ENCODE measurements around the gene NNMT. TPM values are rescaled to one million over a fixed set of nuclear protein-coding genes. Genes with fewer than 3 reads are reported as not detected.

NNMT gene
- total RNA-seq, 1 donor from 2014 or later, result 0.82 TPM

DNA sequence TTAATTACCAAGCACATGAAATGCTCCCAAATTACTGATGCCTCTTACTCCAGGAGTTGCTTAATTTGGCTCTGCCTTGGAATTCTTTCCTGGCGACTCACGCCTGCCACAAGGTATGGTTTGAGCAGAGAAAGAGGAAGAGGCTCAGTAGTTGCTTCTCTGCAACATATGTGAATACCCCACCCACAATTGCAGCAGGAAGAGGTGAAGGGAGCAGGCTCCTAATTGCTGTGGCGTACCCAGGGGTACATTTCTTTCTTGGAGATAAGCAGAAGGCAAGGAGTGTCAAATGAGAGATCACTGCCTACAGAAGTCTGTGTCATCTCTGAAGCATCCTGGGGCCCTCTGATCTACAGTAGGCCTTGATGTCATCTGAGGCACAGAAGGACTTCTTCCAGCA is 10.6 kb upstream of the NNMT start:
- TF ChIP-seq, protein P1, sequence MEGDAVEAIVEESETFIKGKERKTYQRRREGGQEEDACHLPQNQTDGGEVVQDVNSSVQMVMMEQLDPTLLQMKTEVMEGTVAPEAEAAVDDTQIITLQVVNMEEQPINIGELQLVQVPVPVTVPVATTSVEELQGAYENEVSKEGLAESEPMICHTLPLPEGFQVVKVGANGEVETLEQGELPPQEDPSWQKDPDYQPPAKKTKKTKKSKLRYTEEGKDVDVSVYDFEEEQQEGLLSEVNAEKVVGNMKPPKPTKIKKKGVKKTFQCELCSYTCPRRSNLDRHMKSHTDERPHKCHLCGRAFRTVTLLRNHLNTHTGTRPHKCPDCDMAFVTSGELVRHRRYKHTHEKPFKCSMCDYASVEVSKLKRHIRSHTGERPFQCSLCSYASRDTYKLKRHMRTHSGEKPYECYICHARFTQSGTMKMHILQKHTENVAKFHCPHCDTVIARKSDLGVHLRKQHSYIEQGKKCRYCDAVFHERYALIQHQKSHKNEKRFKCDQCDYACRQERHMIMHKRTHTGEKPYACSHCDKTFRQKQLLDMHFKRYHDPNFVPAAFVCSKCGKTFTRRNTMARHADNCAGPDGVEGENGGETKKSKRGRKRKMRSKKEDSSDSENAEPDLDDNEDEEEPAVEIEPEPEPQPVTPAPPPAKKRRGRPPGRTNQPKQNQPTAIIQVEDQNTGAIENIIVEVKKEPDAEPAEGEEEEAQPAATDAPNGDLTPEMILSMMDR (conservative IDR thresholded peaks at IDR 0.05), result no peak
- no peaks in the 10 kb centered on the region for H3K9me3 Mint-ChIP-seq
- no peak overlapping the region for H3K4me3 Mint-ChIP-seq
- H3K36me3 Mint-ChIP-seq (ENCODE audit: low read depth), result no peaks in the 10 kb centered on the region
- no peak for DNase-seq (ENCODE audit: low read depth, low spot score)
- H3K4me1 Mint-ChIP-seq, result peaks cover 5% of the 10 kb centered on the region
- H3K27me3 Mint-ChIP-seq (ENCODE audit: low read depth), result no peaks in the 10 kb centered on the region
- H3K27ac Mint-ChIP-seq (ENCODE audit: unreplicated experiment), result no peak overlapping the region

DNA sequence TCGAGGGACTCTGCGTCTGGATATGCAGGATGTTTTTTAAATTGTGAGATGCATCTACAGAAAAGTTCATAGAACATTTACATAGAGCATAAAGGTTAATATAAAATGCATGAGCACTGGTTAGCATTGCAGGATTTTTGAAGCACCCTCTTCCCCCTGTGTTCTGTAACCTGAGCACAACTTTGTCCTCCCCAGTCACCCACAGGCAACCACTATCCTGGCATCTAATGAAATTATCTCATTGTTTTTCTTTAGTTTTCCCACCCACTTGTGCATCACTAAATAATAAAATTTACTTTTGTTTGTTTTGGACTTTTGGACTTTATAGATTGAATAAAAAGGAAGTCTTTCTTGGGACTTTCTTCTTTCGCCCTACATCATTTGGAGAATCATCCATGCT is 10.0 kb upstream of the NNMT start:
- H3K27ac Mint-ChIP-seq (ENCODE audit: unreplicated experiment), result no peak overlapping the region
- H3K27me3 Mint-ChIP-seq (ENCODE audit: low read depth), result no peaks in the 10 kb centered on the region
- DNase-seq (ENCODE audit: low read depth, low spot score), result no peak
- no peaks in the 10 kb centered on the region for H3K36me3 Mint-ChIP-seq (ENCODE audit: low read depth)
- peaks cover 2% of the 10 kb centered on the region for H3K4me1 Mint-ChIP-seq
- TF ChIP-seq, protein P1 (conservative IDR thresholded peaks at IDR 0.05), result no peak
- no peaks in the 10 kb centered on the region for H3K9me3 Mint-ChIP-seq
- H3K4me3 Mint-ChIP-seq, result no peak overlapping the region

DNA sequence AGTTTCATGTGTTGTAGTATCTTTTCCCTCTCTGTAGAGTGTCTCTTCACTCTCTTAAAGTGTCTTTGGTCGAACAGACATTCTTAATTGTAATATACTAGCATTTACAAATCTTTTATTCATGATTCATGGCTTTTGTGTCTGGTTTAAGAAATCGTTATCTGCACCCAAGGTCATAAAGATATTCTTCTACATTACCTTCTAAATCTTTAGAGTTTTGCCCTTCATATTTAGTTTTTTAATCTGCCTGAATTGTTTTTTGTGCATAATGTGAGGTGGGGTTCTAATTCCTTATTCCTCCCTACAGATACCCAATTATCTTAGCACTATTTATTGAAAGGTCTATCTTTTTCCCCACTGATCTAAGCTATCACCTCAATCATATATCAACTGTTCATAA is 9.0 kb upstream of the NNMT start:
- no peaks in the 10 kb centered on the region for H3K27me3 Mint-ChIP-seq (ENCODE audit: low read depth)
- TF ChIP-seq, protein P1 (conservative IDR thresholded peaks at IDR 0.05), result no peak
- no peak overlapping the region for H3K4me3 Mint-ChIP-seq
- DNase-seq (ENCODE audit: low read depth, low spot score), result no peak
- H3K36me3 Mint-ChIP-seq (ENCODE audit: low read depth), result no peaks in the 10 kb centered on the region
- no peaks in the 10 kb centered on the region for H3K4me1 Mint-ChIP-seq
- no peak overlapping the region for H3K27ac Mint-ChIP-seq (ENCODE audit: unreplicated experiment)
- H3K9me3 Mint-ChIP-seq, result no peaks in the 10 kb centered on the region

DNA sequence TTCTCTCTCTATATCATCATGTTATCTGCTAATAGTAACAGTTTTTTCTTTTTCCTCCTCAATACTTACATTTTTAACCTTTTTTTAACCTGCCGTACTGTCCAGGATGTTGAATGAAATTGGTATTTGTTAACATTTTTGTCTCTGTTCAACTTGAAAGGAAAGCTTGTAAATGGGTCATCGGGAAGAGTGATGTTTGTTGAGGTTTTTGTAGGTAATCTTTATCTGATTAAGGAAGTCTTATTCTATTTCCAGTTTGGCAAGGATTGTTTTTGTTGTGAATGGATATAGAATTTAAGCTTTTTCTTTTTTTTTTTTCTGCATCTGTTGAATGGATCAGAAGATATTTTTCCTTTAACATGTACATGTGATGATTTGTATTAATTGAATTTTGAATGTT is 8.1 kb upstream of the NNMT start:
- H3K4me1 Mint-ChIP-seq, result no peaks in the 10 kb centered on the region
- no peaks in the 10 kb centered on the region for H3K27me3 Mint-ChIP-seq (ENCODE audit: low read depth)
- TF ChIP-seq, protein P1 (conservative IDR thresholded peaks at IDR 0.05), result no peak
- H3K9me3 Mint-ChIP-seq, result no peaks in the 10 kb centered on the region
- DNase-seq (ENCODE audit: low read depth, low spot score), result no peak
- no peak overlapping the region for H3K4me3 Mint-ChIP-seq
- no peak overlapping the region for H3K27ac Mint-ChIP-seq (ENCODE audit: unreplicated experiment)
- H3K36me3 Mint-ChIP-seq (ENCODE audit: low read depth), result no peaks in the 10 kb centered on the region

DNA sequence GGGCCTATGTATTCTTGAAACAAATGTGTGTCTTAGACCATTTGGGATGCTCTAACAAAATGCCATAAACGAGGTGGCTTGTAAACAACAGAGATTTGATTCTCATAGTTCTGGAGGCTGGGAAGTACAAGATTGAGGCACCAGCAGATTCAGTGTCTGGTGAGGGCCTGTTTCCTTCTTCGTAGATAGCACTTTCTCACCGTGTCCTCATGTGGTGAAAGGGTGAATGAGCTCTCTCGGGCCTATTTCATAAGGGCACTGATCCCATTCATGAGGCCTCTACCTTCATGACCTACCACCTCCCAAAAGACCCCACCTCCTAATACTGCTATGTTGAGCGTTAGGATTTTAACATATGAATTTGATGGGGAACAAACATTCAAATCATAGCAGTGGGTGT is 6.4 kb upstream of the NNMT start:
- Mint-ChIP-seq H3K36me3 (ENCODE audit: low read depth) (no peaks in the 10 kb centered on the region), H3K4me1 (no peaks in the 10 kb centered on the region), H3K27me3 (ENCODE audit: low read depth) (no peaks in the 10 kb centered on the region), H3K4me3 (no peak overlapping the region), H3K27ac (ENCODE audit: unreplicated experiment) (no peak overlapping the region), H3K9me3 (peaks cover 3% of the 10 kb centered on the region)
- TF ChIP-seq, protein P1 (conservative IDR thresholded peaks at IDR 0.05), result no peak
- DNase-seq (ENCODE audit: low read depth, low spot score), result no peak

Measured in neural crest cell (in vitro differentiated cells).